ENCODE data around the gene SPRED2.

DNA sequence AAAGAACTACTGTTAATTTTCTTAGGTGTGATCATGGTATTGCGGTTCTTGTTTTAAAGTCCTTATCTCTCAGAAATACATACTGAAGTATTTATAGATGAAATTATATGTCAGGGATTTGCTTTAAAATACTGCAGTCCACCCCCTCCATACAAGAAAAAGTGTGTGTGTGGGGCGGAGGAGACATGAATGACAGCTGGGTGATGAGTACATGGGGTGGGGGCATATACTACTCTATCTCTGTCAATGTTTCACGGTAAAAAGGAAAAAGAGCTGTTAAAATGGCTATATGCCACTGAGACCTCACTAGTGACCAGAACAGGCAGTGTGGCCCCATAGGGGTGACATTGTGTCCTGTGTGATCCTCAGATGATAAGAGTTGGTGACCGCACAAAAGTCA is 54.1 kb downstream of the SPRED2 start:
- TF ChIP-seq FOXM1 (IDR thresholded peaks at IDR 0.05; ENCODE audit: borderline replicate concordance), result no peak
- no peak for TF ChIP-seq ELF4 (IDR thresholded peaks at IDR 0.05)
